Aorta (tissue), 5 donors: ENCODE measurements around the gene HJURP. TPM values are rescaled to one million over a fixed set of nuclear protein-coding genes. Genes with fewer than 3 reads are reported as not detected.

Experiments used
- ATAC-seq: fragments of 200-7000 bp; cut with Tn5 transposase; one replicate; pipeline ENCODE4 v1.9.1; 2022; ENCODE audit warnings: moderate library complexity; ENCODE audit not compliant: low FRiP score
- DNase-seq, 2 donors: peaks; one replicate each; pipeline ENCODE4 v3.0.0-alpha.2; 2020
- H3K27ac ChIP-seq, 2 donors: one replicate each; pipeline ENCODE4 v1.5.1; 2013; ENCODE audit warnings: low read length in 2 of 2, mild to moderate bottlenecking in 2 of 2, moderate library complexity in 2 of 2, control low read depth in 1 of 2, inconsistent platforms in 1 of 2, low read depth in 1 of 2
- H3K27me3 ChIP-seq, 2 donors: one replicate each; pipeline ENCODE4 v1.6.1; 2013; ENCODE audit warnings: control low read depth in 1 of 2, low read length in 1 of 2, mild to moderate bottlenecking in 1 of 2, moderate library complexity in 1 of 2; ENCODE audit not compliant: insufficient read depth in 2 of 2, control insufficient read depth in 1 of 2
- H3K36me3 ChIP-seq, 2 donors: one replicate each; pipeline ENCODE4 v1.6.1; 2013; ENCODE audit warnings: control low read depth in 1 of 2, low read length in 1 of 2, mild to moderate bottlenecking in 1 of 2; ENCODE audit not compliant: insufficient read depth in 2 of 2, control insufficient read depth in 1 of 2
- H3K4me1 ChIP-seq, 2 donors: one replicate each; pipeline ENCODE4 v1.6.1; 2013; ENCODE audit warnings: low read length in 2 of 2, control low read depth in 1 of 2, mild to moderate bottlenecking in 1 of 2, moderate library complexity in 1 of 2; ENCODE audit not compliant: insufficient read depth in 2 of 2, control insufficient read depth in 1 of 2
- H3K4me3 ChIP-seq, 2 donors: one replicate each; pipeline ENCODE4 v1.5.1; 2013; ENCODE audit warnings: low read length in 2 of 2, control low read depth in 1 of 2, mild to moderate bottlenecking in 1 of 2
- H3K9me3 ChIP-seq: one replicate; pipeline ENCODE4 v1.6.1; 2013; ENCODE audit warnings: mild to moderate bottlenecking, low read length; ENCODE audit not compliant: control insufficient read depth
- WGBS, 2 donors: extraction: QIAGEN DNeasy Blood & Tissue Kit; methylation state at CpG; one replicate each; pipeline ENCODE4 v1.1.7; 2013; 5-methylcytosine and 5-hydroxymethylcytosine counted together
- intact Hi-C, 2 donors: fragments of 100-400 bp; cut with DNase I; formaldehyde crosslinking; loops; one replicate each; pipeline versions ENCODE4 v1.14.2 to v1.15.0; 2022
- polyA plus RNA-seq, 2 donors: library from polyadenylated mRNA; stranded (reverse); fragments of 200-250 nt; gene quantifications; one replicate each; pipeline ENCODE4 v1.2.3, GENCODE V29; 2013
- total RNA-seq, 2 donors: library from RNA; stranded (reverse); fragmentation: NEBNext Ultra II Directional; extraction: Animal tissue kit (Norgen Biotek cat#: 25700); gene quantifications; one replicate each; pipeline ENCODE4 v1.2.1, GENCODE V29; 2021
- donor health status: healthy with polysubstance abuse.
- donor health status: Bipolar disorder and iron deficiency.
- donor health status: DM: no; HTN: no; CAD: no.
- donor health status: DM: no; HTN: no; CAD: no.
- donor health status: DM: yes; HTN: yes; CAD: no.

HJURP gene
- total and polyA plus RNA-seq, 4 donors: 1.1 TPM; not detected in 2

GRCh38 chr2:233866479-233866878 is 12.1 kb upstream of the HJURP start:
- intact Hi-C loops: no loop called here
- Histone ChIP-seq H3K9me3 (no peaks in the 10 kb centered on the region), H3K4me1 (no peaks in the 10 kb centered on the region), H3K27me3 (peaks cover 0 to 2% of the 10 kb centered on the region in 2 donors), H3K27ac (no peak overlapping the region), H3K4me3 (no peak overlapping the region), H3K36me3 (no peaks in the 10 kb centered on the region)
- no peak for ATAC-seq
- WGBS, 2 donors: 98% methylated on average over 11 of the region's 11 CpGs
- DNase-seq: no peak

- Histone ChIP-seq H3K36me3 (no peaks in the 10 kb centered on the region), H3K27ac (no peak overlapping the region), H3K4me1 (no peaks in the 10 kb centered on the region), H3K9me3 (no peaks in the 10 kb centered on the region), H3K27me3 (peaks cover 0 to 2% of the 10 kb centered on the region in 2 donors), H3K4me3 (no peak overlapping the region)
- WGBS, 2 donors: 93 to 96% methylated on average over 3 of the region's 3 CpGs
- DNase-seq (no peak), ATAC-seq (no peak)
- intact Hi-C loops: no loop called here
Observed at GRCh38 chr2:233865838-233866237, 11.5 kb upstream of the HJURP start.

GRCh38 chr2:233862261-233862768 is 8.0 kb upstream of the HJURP start:
- DNase-seq: no peak
- Histone ChIP-seq H3K9me3 (peaks cover 1% of the 10 kb centered on the region), H3K4me1 (no peaks in the 10 kb centered on the region), H3K4me3 (no peak overlapping the region), H3K27ac (no peak overlapping the region), H3K36me3 (no peaks in the 10 kb centered on the region), H3K27me3 (peaks cover 0 to 2% of the 10 kb centered on the region in 2 donors)
- WGBS, 2 donors: 64 to 72% methylated on average over 4 of the region's 4 CpGs
- intact Hi-C loops: no loop called here
- no peak for ATAC-seq

- Histone ChIP-seq H3K9me3 (peaks cover 1% of the 10 kb centered on the region), H3K4me3 (no peak overlapping the region), H3K36me3 (no peaks in the 10 kb centered on the region), H3K4me1 (no peaks in the 10 kb centered on the region), H3K27ac (no peak overlapping the region), H3K27me3 (peaks cover 0 to 2% of the 10 kb centered on the region in 2 donors)
- no peak for DNase-seq
- no peak for ATAC-seq
- WGBS, 2 donors: 87 to 89% methylated on average over 4 of the region's 4 CpGs
- intact Hi-C loops: no loop called here
Observed at GRCh38 chr2:233858331-233858730, 4.0 kb upstream of the HJURP start.

GRCh38 chr2:233857511-233858141 is 3.3 kb upstream of the HJURP start:
- Histone ChIP-seq H3K4me3 (no peak overlapping the region), H3K27me3 (peaks cover 0 to 2% of the 10 kb centered on the region in 2 donors), H3K4me1 (no peaks in the 10 kb centered on the region), H3K9me3 (peaks cover 1% of the 10 kb centered on the region), H3K27ac (no peak overlapping the region), H3K36me3 (no peaks in the 10 kb centered on the region)
- DNase-seq (no peak), ATAC-seq (no peak)
- 46 to 53% methylated on average over 9 of the region's 9 CpGs for WGBS, 2 donors
- intact Hi-C loops: no loop called here

GRCh38 chr2:233856184-233856583 is 1.8 kb upstream of the HJURP start:
- Histone ChIP-seq H3K27me3 (no peaks in the 10 kb centered on the region), H3K36me3 (no peaks in the 10 kb centered on the region), H3K27ac (no peak overlapping the region), H3K4me3 (no peak overlapping the region), H3K9me3 (peaks cover 1% of the 10 kb centered on the region), H3K4me1 (no peaks in the 10 kb centered on the region)
- ATAC-seq (no peak), DNase-seq (no peak)
- intact Hi-C loops: no loop called here
- WGBS, 2 donors: 96% methylated on average over 5 of the region's 5 CpGs

GRCh38 chr2:233855345-233855744 is 1.0 kb upstream of the HJURP start:
- 79 to 86% methylated on average over 5 of the region's 5 CpGs for WGBS, 2 donors
- Histone ChIP-seq H3K27me3 (no peaks in the 10 kb centered on the region), H3K27ac (no peak overlapping the region), H3K9me3 (no peaks in the 10 kb centered on the region), H3K4me1 (no peaks in the 10 kb centered on the region), H3K4me3 (no peak overlapping the region), H3K36me3 (no peaks in the 10 kb centered on the region)
- no peak for DNase-seq
- intact Hi-C loops: no loop called here
- no peak for ATAC-seq

- Histone ChIP-seq H3K4me3 (peak overlapping the region; percentile 6 to 45), H3K36me3 (no peaks in the 10 kb centered on the region), H3K9me3 (no peaks in the 10 kb centered on the region), H3K27ac (no peak overlapping the region), H3K4me1 (no peaks in the 10 kb centered on the region), H3K27me3 (no peaks in the 10 kb centered on the region)
- intact Hi-C loops: no loop called here
- ATAC-seq (peak; percentile 2), DNase-seq (peak in 1 of 2 donors; percentile 59)
- 0 to 2% methylated on average over 23 to 25 of the region's 25 CpGs for WGBS, 2 donors
Observed at GRCh38 chr2:233853883-233854240, 473 bp downstream of the HJURP start.

GRCh38 chr2:233853353-233853752 is 982 bp downstream of the HJURP start:
- ATAC-seq (no peak), DNase-seq (peak in 1 of 2 donors; percentile 38)
- Histone ChIP-seq H3K9me3 (no peaks in the 10 kb centered on the region), H3K4me3 (no peak overlapping the region), H3K36me3 (no peaks in the 10 kb centered on the region), H3K27ac (no peak overlapping the region), H3K4me1 (no peaks in the 10 kb centered on the region), H3K27me3 (no peaks in the 10 kb centered on the region)
- 34 to 35% methylated on average over 8 of the region's 8 CpGs for WGBS, 2 donors
- intact Hi-C loops: no loop called here
